HG02973 (cell line): ENCODE data around the gene SCAF4.

Source experiments
- ATAC-seq: cut with Tn5 transposase; IDR thresholded peaks from one replicate; pipeline ENCODE4 v1.9.1; 2021; ENCODE audit warnings: moderate library complexity; ENCODE audit not compliant: unreplicated experiment

Gene SCAF4

GRCh38 chr21:31713973-31714740 lies 17.8 kb downstream of the SCAF4 start:
- ATAC-seq = no peak

GRCh38 chr21:31713115-31713514 lies 18.8 kb downstream of the SCAF4 start:
- no peak for ATAC-seq

DNA sequence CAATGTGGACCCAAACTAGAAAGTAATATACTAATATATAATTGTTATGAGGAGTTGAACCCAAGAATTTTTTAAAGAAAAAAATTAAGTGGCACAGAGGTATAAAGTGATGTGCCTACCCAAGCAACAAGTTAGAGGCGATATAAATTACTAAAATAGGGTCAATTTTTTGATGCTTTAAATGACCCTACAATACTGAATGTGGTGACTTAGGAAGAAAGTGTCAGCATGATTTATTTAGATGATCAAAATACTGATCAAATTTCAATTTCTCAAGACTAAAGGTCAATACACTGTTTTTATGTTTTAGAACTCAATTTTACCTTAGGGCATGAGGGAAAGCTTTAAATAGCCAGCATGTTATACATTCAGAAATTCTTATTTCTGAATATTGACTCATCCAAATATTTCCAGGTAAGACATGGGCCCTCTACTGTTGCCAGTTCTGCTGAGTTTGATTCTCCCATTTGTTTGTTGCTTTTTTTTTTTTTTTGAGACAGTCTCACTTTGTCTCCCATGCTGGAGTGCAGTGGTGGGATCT lies 20.1 kb downstream of the SCAF4 start:
- ATAC-seq = no peak

DNA sequence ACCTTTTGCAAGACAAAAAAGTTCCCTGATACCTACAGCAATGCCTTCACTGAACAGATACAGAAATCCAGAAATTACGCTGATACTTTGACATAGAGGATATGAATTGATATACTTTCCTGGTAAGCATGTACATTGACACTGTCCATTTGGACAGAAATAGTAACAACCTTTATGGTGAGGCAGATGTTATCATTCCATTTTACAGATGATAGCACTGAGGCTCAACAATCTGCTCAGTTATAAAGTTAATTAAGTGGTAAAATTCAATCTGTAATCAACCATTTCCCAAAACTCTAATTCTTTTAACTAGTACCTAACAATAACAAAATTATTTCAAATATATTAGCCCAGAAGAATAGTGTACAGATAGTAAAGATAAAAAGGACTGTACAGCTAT lies 20.6 kb downstream of the SCAF4 start:
- ATAC-seq = no peak

DNA sequence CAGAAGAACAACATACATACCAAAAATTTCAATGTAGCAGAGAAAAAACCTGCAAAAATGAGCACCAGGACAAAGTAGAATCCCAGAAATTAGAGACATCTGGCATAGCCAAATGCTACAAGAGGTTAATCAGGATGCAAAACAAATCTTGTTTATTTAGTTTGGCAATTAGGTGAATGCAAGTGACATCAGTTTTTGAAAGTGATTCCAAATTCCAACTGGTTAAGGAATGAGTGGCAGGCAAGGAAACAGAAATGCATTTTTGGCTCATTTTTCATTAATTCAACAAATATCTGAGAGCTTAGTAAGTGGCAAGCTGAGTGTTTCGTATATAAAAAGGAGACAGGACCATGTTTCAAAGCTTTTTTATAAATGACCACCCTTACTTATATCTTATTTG lies 21.3 kb downstream of the SCAF4 start:
- ATAC-seq = no peak

- no peak for ATAC-seq
These were observed 23.4 kb downstream of the SCAF4 start for GRCh38 chr21:31708541-31708940.

- no peak for ATAC-seq
These were observed 24.4 kb downstream of the SCAF4 start for GRCh38 chr21:31707499-31707898.

GRCh38 chr21:31706562-31706961 lies 25.4 kb downstream of the SCAF4 start:
- no peak for ATAC-seq

DNA sequence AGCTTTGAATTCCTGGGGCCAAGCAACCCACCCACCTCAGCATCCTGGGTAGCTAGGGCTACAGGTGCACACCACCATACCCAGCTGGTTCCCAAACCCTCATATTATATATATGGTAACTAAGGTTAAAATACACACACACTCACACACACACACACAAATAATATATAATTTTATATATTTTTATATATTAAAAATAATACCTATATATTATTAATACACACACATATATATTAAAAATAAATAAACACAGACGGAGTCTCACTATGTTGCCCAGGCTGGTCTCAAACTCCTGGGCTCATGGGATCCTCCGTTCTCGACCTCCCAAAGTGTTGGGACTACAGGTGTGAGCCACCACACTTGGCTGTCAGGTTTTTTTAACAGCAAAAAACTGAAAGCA lies 31.9 kb downstream of the SCAF4 start:
- no peak for ATAC-seq

DNA sequence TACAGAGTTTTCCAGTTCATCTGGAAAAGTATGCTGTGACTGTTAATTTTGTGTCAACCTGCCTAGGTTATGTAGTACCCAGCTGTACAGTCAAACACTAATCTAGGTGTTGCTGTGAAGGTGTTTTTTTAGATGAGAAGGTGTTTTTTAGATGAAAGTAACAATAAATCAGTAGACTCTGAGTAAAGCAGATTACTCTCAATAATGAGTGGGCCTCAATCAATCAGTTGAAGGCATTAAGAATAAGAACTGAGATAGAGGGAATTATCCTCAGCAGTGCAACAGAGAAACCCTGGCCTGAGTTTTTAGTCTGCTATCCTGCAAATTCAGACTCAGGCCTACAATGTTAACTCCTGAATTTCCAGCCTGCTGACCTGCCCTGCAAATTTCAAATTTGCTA lies 33.5 kb downstream of the SCAF4 start:
- ATAC-seq = no peak

GRCh38 chr21:31696424-31696823 lies 35.5 kb downstream of the SCAF4 start:
- ATAC-seq = no peak

- no peak for ATAC-seq
These were observed 38.7 kb downstream of the SCAF4 start for GRCh38 chr21:31693222-31693621.

GRCh38 chr21:31688603-31689368 lies 43.1 kb downstream of the SCAF4 start:
- ATAC-seq = no peak

DNA sequence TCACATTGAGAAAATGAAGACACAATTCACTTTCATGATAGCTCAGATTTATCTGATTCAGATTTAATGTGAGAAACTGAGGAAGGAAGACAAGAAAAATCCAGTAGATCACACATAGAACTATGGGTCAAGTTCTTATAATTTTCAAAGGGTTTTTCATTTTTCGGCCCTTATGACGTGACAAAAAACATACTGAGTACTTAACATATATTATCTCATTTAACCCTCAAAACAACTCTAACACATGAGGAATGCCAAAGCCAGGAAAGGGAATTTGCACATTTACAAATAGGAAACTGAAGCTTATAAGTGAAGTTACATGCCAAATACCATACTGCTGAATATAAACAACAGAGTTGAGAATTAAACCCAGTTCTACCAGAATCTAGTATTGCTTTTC lies 44.8 kb downstream of the SCAF4 start:
- no peak for ATAC-seq

GRCh38 chr21:31686272-31686915 lies 45.5 kb downstream of the SCAF4 start:
- no peak for ATAC-seq

DNA sequence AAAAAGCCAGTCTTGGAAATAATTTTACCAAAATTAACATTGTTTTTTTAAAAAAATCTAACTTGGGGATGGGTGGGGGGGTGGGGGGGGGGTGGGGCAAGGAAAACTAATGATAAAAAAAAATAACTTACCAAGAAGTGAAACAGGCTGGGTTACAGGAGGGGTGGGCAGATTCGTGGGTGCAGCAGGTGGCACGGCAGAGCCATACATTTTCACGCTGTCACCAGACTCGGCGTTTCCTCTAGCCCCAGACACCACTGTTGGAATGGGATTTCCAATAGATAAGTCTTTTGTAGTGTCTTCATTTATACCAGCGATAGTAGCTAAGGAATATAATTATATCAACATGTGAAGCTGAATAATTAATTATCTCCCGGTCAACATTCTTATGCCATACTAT lies 47.0 kb downstream of the SCAF4 start:
- no peak for ATAC-seq

DNA sequence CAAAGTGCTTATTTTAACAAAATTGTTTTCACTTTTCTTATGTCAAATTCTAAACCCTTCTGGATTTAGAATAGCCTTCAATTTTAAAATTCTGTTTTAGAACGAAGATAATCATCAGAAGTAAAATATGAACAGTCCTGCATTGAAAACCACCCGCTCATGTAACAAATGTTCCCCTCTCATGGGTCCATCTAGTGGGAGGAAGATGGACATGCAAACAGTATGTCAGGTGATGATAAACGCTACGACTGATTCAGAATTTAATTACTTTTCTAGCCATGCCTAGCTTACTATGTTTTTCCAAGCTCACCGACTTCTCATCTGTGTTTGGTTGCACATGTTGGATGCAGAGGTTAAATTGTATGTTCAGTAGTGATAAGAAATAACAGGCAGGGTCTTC lies 48.9 kb downstream of the SCAF4 start:
- ATAC-seq = no peak

GRCh38 chr21:31682620-31683019 lies 49.3 kb downstream of the SCAF4 start:
- no peak for ATAC-seq

DNA sequence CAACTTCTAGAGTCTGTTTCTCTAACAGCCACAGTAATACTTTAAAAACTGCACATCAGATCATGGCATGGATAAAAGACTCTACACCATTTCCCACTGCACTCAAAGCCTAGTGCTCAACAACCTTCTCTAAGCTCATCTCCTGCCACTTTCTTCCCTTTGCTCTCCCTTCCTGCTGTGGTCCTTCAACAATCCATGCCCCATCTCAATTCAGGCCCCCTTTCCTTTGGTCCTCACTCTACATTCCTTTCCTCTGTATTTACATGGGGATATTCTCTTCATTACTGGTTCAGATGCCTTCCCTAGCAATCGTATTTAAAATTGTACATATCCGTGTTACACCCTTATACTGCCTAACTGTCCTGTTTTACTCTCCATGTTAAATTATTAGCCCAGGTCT lies 53.4 kb downstream of the SCAF4 start:
- ATAC-seq = no peak

DNA sequence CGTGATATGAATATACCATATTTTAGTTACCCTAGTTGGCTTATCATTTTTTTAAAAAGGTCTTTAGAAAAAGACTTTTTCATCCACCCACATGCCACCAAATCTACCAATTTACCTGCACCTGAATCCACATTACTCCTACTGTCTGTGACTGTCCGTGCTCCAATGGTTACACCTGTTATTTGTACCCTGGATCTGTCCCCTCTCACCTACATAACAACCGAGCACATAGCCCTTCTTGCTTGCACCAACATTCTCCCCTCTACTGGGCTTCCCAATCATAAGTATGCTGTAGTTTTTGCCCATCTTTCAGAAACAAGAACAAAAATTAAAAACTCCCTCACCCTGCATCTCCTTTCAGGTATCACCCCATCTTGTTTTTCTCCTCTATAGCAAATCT lies 54.9 kb downstream of the SCAF4 start:
- no peak for ATAC-seq

- ATAC-seq = no peak
These were observed 56.0 kb downstream of the SCAF4 start for GRCh38 chr21:31675960-31676359.

GRCh38 chr21:31675318-31675717 lies 56.6 kb downstream of the SCAF4 start:
- no peak for ATAC-seq
